KOPT-K1 (cell line): ENCODE results near the gene FGD2.
"Not testable (repeated sequence)": the region's sequence is repeated elsewhere in the genome, so short reads cannot be mapped to it uniquely, and the experiment has no call there.

ENCODE experiments used
- H3K27ac ChIP-seq: fragments of 200-600 bp; sonication (generic); 2 replicates; pipeline ENCODE4 v1.5.1; 2016; ENCODE audit warnings: antibody characterized with exemption, mild to moderate bottlenecking, low read depth, low read length; ENCODE audit not compliant: poor library complexity, severe bottlenecking
- H3K36me3 ChIP-seq: fragments of 200-600 bp; sonication (generic); 2 replicates; pipeline ENCODE4 v1.5.1; 2017; ENCODE audit warnings: antibody characterized with exemption, mild to moderate bottlenecking, low read length, moderate library complexity; ENCODE audit not compliant: insufficient read depth
- H3K9me3 ChIP-seq: fragments of 200-600 bp; sonication (generic); 2 replicates; pipeline ENCODE4 v1.5.1; 2017; ENCODE audit warnings: antibody characterized with exemption, low read length, mild to moderate bottlenecking; ENCODE audit not compliant: insufficient read depth, poor library complexity, severe bottlenecking

Gene FGD2

DNA sequence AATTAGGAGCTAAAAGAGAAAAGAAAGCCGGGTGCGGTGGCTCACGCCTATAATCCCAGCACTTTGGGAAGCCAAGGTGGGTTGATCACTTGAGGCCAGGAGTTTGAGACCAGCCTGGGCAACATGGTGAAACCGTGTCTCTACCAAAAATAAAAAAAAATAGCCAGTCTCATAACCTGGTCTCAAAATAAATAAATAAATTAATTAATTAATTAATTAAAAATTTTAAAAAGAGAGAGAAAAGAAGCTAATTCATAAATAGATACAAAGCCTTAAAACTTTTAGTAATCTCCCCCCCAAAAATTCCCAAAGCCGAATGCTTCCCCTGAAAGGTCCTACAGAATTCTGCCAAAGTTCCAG lies 53.5 kb downstream of the FGD2 start:
- H3K36me3 ChIP-seq, H3K9me3 ChIP-seq, H3K27ac ChIP-seq: not testable (repeated sequence)

DNA sequence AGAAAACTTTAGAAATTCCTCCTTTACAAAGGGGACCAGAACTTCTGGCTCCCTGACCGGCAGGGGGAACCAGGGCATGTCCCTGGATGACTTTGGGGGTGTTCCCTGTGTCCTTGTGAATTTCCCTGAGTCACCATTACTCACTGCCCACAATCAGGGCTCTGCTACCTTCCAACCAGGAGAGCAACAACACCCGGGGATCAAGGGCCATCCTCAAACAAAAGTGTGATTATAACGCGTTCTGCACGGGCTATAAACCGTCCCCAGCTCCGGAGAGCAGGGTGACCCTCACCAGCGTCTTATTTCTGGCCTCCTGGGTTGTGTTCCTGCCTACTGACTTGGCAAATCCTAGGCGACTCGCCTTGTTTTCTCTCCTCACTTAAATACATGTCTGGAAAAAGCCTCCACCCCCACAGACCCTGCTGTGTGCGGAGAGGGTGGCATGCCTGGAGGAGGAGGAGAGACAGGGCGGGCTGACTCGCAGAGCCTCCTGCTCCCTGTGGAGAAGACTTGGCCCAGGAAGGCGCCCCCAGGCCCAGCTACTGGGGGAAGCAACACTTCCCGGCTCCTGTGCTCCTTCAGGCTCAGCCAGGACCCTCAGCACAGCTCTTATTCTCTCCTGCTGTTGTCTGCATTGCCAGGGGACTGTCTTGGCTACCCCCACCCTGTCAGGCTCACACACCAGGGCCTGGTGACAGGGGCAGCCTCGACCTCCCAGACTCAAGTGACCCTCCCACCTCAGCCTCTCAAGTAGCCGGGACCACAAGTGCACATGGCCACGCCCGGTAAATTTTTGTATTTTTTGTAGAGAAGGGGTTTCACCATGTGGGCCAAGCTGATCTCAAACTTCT lies 54.1 kb downstream of the FGD2 start:
- Histone ChIP-seq H3K27ac (no peak overlapping the region), H3K36me3 (no peaks in the 10 kb centered on the region), H3K9me3 (no peaks in the 10 kb centered on the region)

DNA sequence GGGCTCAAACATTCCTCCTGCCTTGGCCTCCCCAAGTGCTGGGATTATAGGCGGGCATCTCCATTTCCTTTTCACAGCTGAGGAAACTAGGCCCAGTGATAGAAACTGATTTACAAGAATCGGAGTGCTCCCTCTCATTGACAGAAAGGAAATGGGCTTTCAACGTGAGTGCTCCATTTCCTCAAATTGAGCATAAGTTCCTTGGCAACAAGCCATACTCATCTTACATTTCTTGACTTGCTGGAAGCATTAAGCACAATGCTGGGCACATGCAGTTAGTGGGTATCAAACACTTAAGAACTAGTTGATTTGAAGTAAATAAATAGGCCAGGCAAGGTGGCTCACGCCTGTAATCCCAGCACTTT lies 54.7 kb downstream of the FGD2 start:
- H3K9me3 ChIP-seq = no peaks in the 10 kb centered on the region
- H3K27ac ChIP-seq = no peak overlapping the region
- no peaks in the 10 kb centered on the region for H3K36me3 ChIP-seq

DNA sequence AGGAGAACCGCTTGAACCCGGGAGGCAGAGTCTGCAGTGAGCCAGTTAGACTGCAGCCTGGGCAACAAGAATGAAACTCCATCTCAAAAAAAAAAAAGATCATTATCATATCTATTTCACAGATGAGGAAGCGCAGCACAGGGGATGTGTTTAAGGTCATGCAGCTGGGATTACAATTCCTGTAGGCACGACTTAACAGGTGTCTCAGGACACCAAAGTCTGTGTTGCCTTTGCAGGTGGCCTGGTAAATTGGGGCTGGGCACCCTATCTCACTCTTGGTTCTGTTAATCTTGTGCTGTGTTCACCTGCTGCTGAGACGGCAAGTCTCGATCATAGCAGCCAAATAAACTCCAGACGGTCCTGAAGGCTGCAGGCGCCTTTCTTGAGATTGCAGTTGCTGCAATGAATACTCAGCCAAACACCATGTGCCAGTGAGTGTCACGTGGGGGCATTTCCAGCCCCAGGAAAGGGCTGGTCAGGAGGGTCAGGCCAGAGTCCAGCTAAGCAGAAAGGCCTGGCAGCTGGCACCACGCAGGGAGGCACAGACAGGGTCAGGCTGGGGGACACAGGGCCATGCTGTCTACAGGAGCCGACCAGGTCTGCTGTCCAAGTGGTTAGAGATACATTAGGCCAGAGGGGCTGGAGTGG lies 55.8 kb downstream of the FGD2 start:
- H3K9me3 ChIP-seq = no peaks in the 10 kb centered on the region
- H3K27ac ChIP-seq = no peak overlapping the region
- no peaks in the 10 kb centered on the region for H3K36me3 ChIP-seq

DNA sequence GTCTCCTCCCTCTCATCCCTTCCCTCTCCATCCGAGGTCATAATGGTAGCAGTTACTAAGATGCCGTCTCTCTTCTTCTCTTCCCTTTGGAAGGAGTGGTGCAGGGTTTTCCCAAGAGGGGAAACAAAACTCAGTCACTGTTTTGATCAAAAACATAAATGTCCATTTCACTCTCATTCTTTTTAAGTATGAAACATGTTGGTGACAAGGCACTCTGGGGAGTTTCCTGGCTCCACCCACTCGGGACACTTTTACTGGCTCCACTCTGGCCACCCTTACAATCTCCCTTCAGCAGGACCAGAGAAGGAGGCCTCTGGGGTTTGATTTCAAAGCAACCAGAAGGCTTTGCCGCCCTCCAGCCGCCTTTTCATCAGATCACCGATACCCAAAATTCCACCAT lies 57.0 kb downstream of the FGD2 start:
- no peaks in the 10 kb centered on the region for H3K36me3 ChIP-seq
- H3K27ac ChIP-seq = no peak overlapping the region
- H3K9me3 ChIP-seq = no peaks in the 10 kb centered on the region

DNA sequence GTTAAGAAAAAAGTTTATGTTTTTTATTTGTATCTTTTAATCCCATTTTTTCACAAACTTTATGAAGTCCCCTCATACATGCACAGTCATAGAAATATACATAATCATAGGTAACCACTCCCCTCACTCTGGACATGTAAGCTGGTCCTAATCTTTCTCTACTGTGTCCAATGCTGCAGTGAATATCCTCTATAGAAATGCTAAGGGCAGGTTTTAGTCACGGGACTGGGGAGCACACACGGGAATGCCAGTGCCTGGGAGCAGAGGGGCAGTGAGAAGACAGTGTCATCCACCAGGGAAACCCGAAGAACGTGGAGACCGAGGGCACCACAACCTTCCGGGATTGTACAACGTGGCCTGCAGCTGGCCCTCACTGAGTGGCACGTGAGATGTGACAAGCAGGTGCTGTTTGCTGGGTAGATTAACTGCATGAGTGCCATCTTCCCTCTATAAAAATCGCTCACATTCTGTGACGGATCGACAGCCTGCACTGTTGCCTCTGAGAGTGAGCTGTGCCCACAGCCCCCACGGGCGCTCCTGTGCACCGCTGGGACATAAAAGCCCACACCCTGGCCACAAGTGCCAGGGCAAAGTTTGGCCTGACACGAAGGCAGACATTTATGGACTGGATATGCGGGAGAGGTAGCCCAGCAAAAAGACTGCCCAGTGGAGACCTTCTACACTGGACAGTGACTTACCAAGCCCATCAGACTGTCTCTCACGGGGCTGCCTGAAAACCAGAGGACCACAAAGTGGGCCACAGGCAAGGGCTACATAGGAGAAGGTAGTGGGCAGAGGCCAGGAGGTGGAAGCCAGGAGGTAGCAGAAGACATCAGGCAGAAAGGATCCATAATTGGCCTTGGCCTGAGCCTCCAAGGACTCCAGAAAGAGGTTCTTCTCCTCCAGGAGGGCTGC lies 63.2 kb downstream of the FGD2 start:
- Histone ChIP-seq H3K36me3 (no peaks in the 10 kb centered on the region), H3K27ac (peak overlapping the region; percentile 37), H3K9me3 (no peaks in the 10 kb centered on the region)

DNA sequence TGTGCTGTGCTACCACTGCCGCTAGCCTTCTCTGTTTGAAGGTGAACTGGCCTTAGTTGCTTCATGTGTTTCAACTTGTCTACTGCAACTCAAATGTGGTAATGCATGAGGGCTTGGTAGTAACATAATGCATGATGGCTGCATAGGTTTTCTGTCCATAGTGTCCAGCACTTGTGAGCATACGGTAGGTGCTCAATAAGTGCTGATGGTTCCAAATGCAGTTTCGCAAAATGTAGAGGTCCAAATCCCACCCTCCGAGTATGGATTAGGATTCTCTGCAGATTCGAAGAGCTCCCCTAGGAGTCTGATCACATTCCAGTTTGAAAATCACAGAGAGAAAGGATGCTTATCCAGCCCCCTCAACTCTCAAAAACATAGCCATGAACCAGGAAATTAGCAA lies 64.2 kb downstream of the FGD2 start:
- no peaks in the 10 kb centered on the region for H3K9me3 ChIP-seq
- H3K27ac ChIP-seq = no peak overlapping the region
- no peaks in the 10 kb centered on the region for H3K36me3 ChIP-seq

DNA sequence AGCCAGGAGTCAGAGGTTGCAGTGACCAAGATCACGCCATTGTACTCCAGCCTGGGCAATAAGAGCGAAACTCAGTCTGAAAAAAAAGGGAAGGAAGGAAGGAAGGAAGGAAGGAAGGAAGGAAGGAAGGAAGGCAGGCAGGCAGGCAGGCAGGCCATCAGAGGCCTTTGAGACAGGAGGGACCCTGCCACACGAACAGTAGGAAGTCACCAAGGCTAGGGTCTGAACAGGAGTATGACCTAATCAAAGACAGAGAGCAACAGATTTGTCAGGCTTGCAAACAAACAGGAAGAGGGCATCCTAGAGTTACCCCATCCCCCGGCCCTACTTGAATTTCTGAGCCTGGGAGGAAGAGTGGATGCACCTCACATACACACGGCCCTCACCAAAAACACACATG lies 67.1 kb downstream of the FGD2 start:
- H3K36me3 ChIP-seq = no peaks in the 10 kb centered on the region
- no peaks in the 10 kb centered on the region for H3K9me3 ChIP-seq
- H3K27ac ChIP-seq = peak overlapping the region; percentile 56

DNA sequence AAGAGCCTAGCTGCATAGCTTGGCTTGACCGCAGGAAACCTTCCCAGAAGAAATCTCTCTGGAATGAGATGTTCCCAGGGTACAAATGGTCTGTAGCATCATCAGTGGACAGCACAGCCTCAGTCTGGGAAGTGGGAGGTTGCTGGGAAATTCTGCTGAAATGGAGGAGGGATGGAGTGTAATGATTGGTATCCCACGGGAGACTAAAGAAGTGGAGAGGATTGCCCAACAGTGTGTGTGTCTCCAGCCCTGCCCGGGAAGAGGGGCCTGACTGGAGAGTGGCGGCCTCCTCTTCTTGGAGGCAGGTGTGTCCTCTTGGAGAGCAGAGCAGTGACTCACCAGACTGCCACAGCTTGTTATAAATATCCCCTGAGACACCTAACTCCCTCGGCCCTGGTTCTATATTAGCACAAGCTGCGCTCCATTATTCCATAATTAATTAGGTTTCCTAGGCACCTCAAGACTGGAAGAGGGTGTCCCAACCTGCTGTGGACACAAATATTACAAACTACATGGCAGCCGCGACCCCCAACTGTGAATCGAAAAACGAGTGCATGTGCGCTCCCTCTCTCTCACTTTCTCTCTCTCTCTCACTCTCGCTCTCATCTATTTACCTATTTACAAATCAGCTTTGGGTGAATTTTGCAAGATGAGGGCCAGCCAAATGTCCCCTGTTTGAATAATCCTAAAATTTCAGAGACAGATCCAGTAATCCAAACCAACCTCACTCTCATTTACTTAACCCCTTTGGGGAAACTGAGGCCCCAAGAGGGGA lies 68.8 kb downstream of the FGD2 start:
- Histone ChIP-seq H3K36me3 (no peaks in the 10 kb centered on the region), H3K27ac (no peak overlapping the region), H3K9me3 (no peaks in the 10 kb centered on the region)

DNA sequence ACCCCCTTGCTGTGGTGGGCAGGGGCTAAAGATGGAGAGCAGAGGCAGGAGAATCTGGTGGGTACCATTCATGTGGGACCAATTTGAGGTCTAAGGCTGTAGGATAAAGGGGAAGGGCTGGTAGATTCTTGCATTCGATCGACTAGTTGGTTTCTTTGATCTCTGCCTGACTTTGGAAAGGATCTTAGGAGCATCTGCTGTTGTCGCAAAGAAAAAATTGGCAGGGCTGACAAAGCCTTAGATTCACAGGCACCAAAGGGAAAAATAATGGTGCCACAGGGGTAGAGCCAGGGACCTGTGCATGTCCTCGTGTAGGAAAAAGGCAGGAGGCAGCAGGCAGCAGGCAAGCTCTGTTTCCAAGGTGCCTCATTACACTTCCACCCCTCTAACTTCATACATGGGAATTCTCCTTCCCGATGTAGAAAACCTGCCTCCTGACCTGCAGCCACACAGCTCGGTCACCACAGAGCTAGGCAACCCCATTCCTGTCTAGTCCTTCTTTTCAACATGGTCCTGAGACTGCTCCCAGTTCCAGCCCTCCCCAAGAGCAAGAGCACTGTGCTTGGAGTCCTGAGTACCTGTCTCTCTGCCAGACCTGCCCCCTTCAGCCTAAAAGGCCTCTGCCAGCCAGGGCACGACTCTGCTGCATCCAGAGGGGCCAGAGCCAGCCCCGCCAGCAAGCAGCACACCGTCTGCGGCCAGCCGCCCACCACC lies 71.9 kb downstream of the FGD2 start:
- no peak overlapping the region for H3K27ac ChIP-seq
- H3K9me3 ChIP-seq = no peaks in the 10 kb centered on the region
- H3K36me3 ChIP-seq = no peaks in the 10 kb centered on the region

DNA sequence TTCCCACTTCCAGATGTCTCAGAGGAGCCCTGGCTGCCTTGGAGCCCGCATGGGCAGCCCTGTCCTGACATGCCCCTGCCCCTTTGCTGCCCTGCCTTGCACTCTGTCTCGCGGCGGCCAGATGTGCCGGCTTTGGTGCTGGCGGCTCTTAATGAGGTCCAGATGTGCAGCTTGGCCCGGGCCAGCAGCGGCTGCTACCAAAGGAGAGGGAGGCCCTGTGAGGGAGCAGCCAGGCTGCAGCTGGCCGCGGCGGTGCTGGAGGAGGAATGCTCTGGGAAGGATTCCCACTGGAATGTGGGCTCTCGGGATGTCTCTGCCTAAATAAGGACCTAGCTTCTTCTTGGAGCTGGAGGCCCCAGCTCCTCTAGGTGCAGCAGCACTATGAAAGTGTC lies 72.4 kb downstream of the FGD2 start:
- no peaks in the 10 kb centered on the region for H3K9me3 ChIP-seq
- no peak overlapping the region for H3K27ac ChIP-seq
- H3K36me3 ChIP-seq = no peaks in the 10 kb centered on the region
